Measurements from ENCODE around the gene CD22. TPM values are rescaled to one million over a fixed set of nuclear protein-coding genes. Genes with fewer than 3 reads are reported as not detected.

CD22 gene
- total RNA-seq, 1 donor from 2014 or later: not detected

- TF ChIP-seq CTCF (IDR thresholded peaks at IDR 0.05; ENCODE audit: partially characterized antibody, unreplicated experiment): no peak
- Mint-ChIP-seq H3K9me3 (ENCODE audit: unreplicated experiment) (peaks cover 2% of the 10 kb centered on the region), H3K4me1 (ENCODE audit: low read depth, unreplicated experiment) (no peaks in the 10 kb centered on the region), H3K4me3 (ENCODE audit: unreplicated experiment) (no peak overlapping the region), H3K27ac (ENCODE audit: unreplicated experiment) (no peak overlapping the region), H3K27me3 (ENCODE audit: unreplicated experiment) (peaks cover 8% of the 10 kb centered on the region), H3K36me3 (ENCODE audit: unreplicated experiment) (no peaks in the 10 kb centered on the region)
- no peak for DNase-seq
Measured at GRCh38 chr19:35311901-35312665, 16.9 kb upstream of the CD22 start.

- no peaks in the 10 kb centered on the region for H3K36me3 Mint-ChIP-seq (ENCODE audit: unreplicated experiment)
Measured at GRCh38 chr19:35313587-35313986, 15.4 kb upstream of the CD22 start.

GRCh38 chr19:35314031-35314430 lies 15.0 kb upstream of the CD22 start:
- H3K4me1 Mint-ChIP-seq (ENCODE audit: low read depth, unreplicated experiment): no peaks in the 10 kb centered on the region
- H3K36me3 Mint-ChIP-seq (ENCODE audit: unreplicated experiment): no peaks in the 10 kb centered on the region
- no peak overlapping the region for H3K4me3 Mint-ChIP-seq (ENCODE audit: unreplicated experiment)

More at GRCh38 chr19:35313587-35313986, 15.4 kb upstream of the CD22 start:
- TF ChIP-seq CTCF (IDR thresholded peaks at IDR 0.05; ENCODE audit: partially characterized antibody, unreplicated experiment): no peak
- DNase-seq: no peak
- H3K4me1 Mint-ChIP-seq (ENCODE audit: low read depth, unreplicated experiment): no peaks in the 10 kb centered on the region
- H3K27me3 Mint-ChIP-seq (ENCODE audit: unreplicated experiment): peaks cover 8% of the 10 kb centered on the region
- no peak overlapping the region for H3K4me3 Mint-ChIP-seq (ENCODE audit: unreplicated experiment)
- H3K27ac Mint-ChIP-seq (ENCODE audit: unreplicated experiment): no peak overlapping the region
- peaks cover 2% of the 10 kb centered on the region for H3K9me3 Mint-ChIP-seq (ENCODE audit: unreplicated experiment)

GRCh38 chr19:35314858-35315470 lies 14.0 kb upstream of the CD22 start:
- DNase-seq: no peak
- no peaks in the 10 kb centered on the region for H3K4me1 Mint-ChIP-seq (ENCODE audit: low read depth, unreplicated experiment)
- H3K36me3 Mint-ChIP-seq (ENCODE audit: unreplicated experiment): no peaks in the 10 kb centered on the region
- H3K27me3 Mint-ChIP-seq (ENCODE audit: unreplicated experiment): peaks cover 5% of the 10 kb centered on the region
- H3K4me3 Mint-ChIP-seq (ENCODE audit: unreplicated experiment): no peak overlapping the region
- no peak for TF ChIP-seq CTCF (IDR thresholded peaks at IDR 0.05; ENCODE audit: partially characterized antibody, unreplicated experiment)
- H3K9me3 Mint-ChIP-seq (ENCODE audit: unreplicated experiment): peaks cover 2% of the 10 kb centered on the region
- no peak overlapping the region for H3K27ac Mint-ChIP-seq (ENCODE audit: unreplicated experiment)

More at GRCh38 chr19:35314031-35314430, 15.0 kb upstream of the CD22 start:
- peaks cover 2% of the 10 kb centered on the region for H3K9me3 Mint-ChIP-seq (ENCODE audit: unreplicated experiment)
- no peak overlapping the region for H3K27ac Mint-ChIP-seq (ENCODE audit: unreplicated experiment)
- no peak for TF ChIP-seq CTCF (IDR thresholded peaks at IDR 0.05; ENCODE audit: partially characterized antibody, unreplicated experiment)
- no peak for DNase-seq
- peaks cover 8% of the 10 kb centered on the region for H3K27me3 Mint-ChIP-seq (ENCODE audit: unreplicated experiment)

- no peak for DNase-seq
- H3K4me1 Mint-ChIP-seq (ENCODE audit: low read depth, unreplicated experiment): no peaks in the 10 kb centered on the region
- peaks cover 2% of the 10 kb centered on the region for H3K9me3 Mint-ChIP-seq (ENCODE audit: unreplicated experiment)
- no peak for TF ChIP-seq CTCF (IDR thresholded peaks at IDR 0.05; ENCODE audit: partially characterized antibody, unreplicated experiment)
- H3K27ac Mint-ChIP-seq (ENCODE audit: unreplicated experiment): no peak overlapping the region
- H3K27me3 Mint-ChIP-seq (ENCODE audit: unreplicated experiment): peaks cover 5% of the 10 kb centered on the region
- H3K36me3 Mint-ChIP-seq (ENCODE audit: unreplicated experiment): no peaks in the 10 kb centered on the region
- no peak overlapping the region for H3K4me3 Mint-ChIP-seq (ENCODE audit: unreplicated experiment)
Measured at GRCh38 chr19:35315883-35316282, 13.1 kb upstream of the CD22 start.
